Spleen (tissue), 11 donors: ENCODE measurements around the gene XRRA1. TPM values are rescaled to one million over a fixed set of nuclear protein-coding genes. Genes with fewer than 3 reads are reported as not detected.

Experiments used
- DNase-seq: peaks from one replicate; pipeline ENCODE4 v3.0.0-alpha.2; 2020
- H3K27ac ChIP-seq, 8 donors: fragments of 200-600 bp; sonication (generic) in 7 of 8; 1 replicate in 4 of 8; 2 replicates in 4 of 8; pipeline versions ENCODE4 v1.5.0 to v1.8.0; 2016 to 2021; ENCODE audit warnings: inconsistent platforms in 4 of 8, mild to moderate bottlenecking in 4 of 8, moderate library complexity in 1 of 8
- H3K27me3 ChIP-seq, 7 donors: fragments of 200-600 bp; sonication (generic) in 6 of 7; replicated peaks in 1 of 7; 1 replicate in 4 of 7; 2 replicates in 3 of 7; pipeline versions ENCODE4 v1.5.0 to v1.8.0; 2016 to 2021; ENCODE audit warnings: inconsistent platforms in 3 of 7, mild to moderate bottlenecking in 1 of 7
- H3K36me3 ChIP-seq, 6 donors: fragments of 200-600 bp; sonication (generic) in 5 of 6; 1 replicate in 4 of 6; 2 replicates in 2 of 6; pipeline versions ENCODE4 v1.5.0 to v1.8.0; 2016 to 2021; ENCODE audit warnings: inconsistent platforms in 2 of 6
- H3K4me1 ChIP-seq, 6 donors: fragments of 200-600 bp; sonication (generic) in 5 of 6; 1 replicate in 3 of 6; 2 replicates in 3 of 6; pipeline versions ENCODE4 v1.5.0 to v1.8.0; 2016 to 2021; ENCODE audit warnings: inconsistent platforms in 3 of 6
- H3K4me3 ChIP-seq, 8 donors: fragments of 200-600 bp; sonication (generic) in 7 of 8; 1 replicate in 4 of 8; 2 replicates in 4 of 8; pipeline versions ENCODE4 v1.5.0 to v1.8.0; 2016 to 2021; ENCODE audit warnings: inconsistent platforms in 4 of 8, mild to moderate bottlenecking in 4 of 8, moderate library complexity in 2 of 8
- H3K9me3 ChIP-seq, 8 donors: fragments of 200-600 bp; sonication (generic) in 7 of 8; 1 replicate in 4 of 8; 2 replicates in 4 of 8; pipeline versions ENCODE4 v1.5.0 to v1.8.0; 2016 to 2021; ENCODE audit warnings: inconsistent platforms in 4 of 8
- POLR2A ChIP-seq, 3 donors: fragments of 450-650 bp; IDR thresholded peaks; one replicate each; pipeline ENCODE4 v1.5.1; 2017; ENCODE audit warnings: antibody characterized with exemption in 3 of 3, mild to moderate bottlenecking in 1 of 3
- POLR2AphosphoS5 ChIP-seq, 3 donors: sonication (generic); formaldehyde crosslinking; IDR thresholded peaks; one replicate each; pipeline ENCODE4 v1.5.1; 2017; ENCODE audit warnings: antibody characterized with exemption in 3 of 3
- WGBS, 5 donors: extraction: QIAGEN DNeasy Blood & Tissue Kit in 3 of 5; methylation state at CpG; one replicate each; pipeline versions ENCODE4 v1.1.5 to v1.1.7; 2013 to 2018; 5-methylcytosine and 5-hydroxymethylcytosine counted together
- intact Hi-C: fragments of 100-400 bp; cut with DNase I; formaldehyde crosslinking; loops from one replicate; pipeline ENCODE4 v1.15.0; 2023; ENCODE audit warnings: low total_unique reads
- polyA plus RNA-seq, 3 donors: library from polyadenylated mRNA; stranded (reverse); fragments of 200-250 nt; gene quantifications; one replicate each; pipeline ENCODE4 v1.2.1, GENCODE V29; 2013
- total RNA-seq, 7 donors: library from RNA; depleted of rRNA in 3 of 7; stranded (reverse); fragments of >200 nt in 3 of 7; fragmentation: NEBNext Ultra II Directional in 4 of 7; extraction: Animal tissue kit (Norgen Biotek cat#: 25700) in 4 of 7; gene quantifications; one replicate each; pipeline versions ENCODE4 v1.1.0 to v1.2.1, GENCODE V29; 2016 to 2021
- TF ChIP-seq, protein P1 (sequence below), 11 experiments: fragments of 200-600 bp in 7 of 11; fragments of 450-650 bp in 4 of 11; sonication (generic) in 4 of 11; IDR thresholded peaks in 8 of 11; conservative IDR thresholded peaks in 3 of 11; 1 replicate in 7 of 11; 2 replicates in 4 of 11; pipeline versions ENCODE4 v1.4.0 to v1.8.0; 2016 to 2021; ENCODE audit warnings: antibody characterized with exemption in 11 of 11, inconsistent platforms in 4 of 11, mild to moderate bottlenecking in 1 of 11
- donor health status: healthy with polysubstance abuse.
- donor health status: DM: no; HTN: no; CAD: no; lungs with moderate emphysema.
- donor health status: DM: no; HTN: no; CAD: no.
- donor health status: Bipolar disorder and iron deficiency.
- donor health status: healthy.
- donor health status: DM: no; HTN: no; CAD: no.
- donor health status: DM: yes; HTN: yes; CAD: no.

Gene XRRA1
- total and polyA plus RNA-seq, 10 donors = 1.4 to 60.1 (median 17.8) TPM

DNA sequence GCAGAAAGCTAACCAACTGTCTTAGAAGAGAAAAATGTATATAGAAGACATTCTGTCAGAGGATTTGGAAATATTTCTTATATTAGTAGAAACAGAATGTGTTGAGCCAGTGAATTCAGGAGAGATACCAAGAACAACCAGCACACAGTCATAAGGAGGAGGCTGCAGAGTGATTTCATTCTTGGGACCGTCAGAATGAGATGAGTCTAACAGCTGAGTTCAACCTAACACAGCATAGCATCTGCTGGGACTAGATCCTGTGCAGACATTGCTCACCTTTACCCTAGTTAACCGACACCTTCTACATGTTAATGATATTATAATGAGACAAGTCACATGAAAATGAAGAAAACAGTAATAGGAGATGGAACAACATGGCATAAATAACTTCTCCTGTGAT, 85.5 kb downstream of the XRRA1 start:
- H3K9me3 ChIP-seq = peaks cover 24 to 92% (median 86%) of the 10 kb centered on the region in 8 donors
- peaks cover 5 to 96% (median 68%) of the 10 kb centered on the region in 6 donors for H3K36me3 ChIP-seq
- 83 to 98% (median 92%) methylated on average over 2 of the region's 2 CpGs for WGBS, 5 donors

DNA sequence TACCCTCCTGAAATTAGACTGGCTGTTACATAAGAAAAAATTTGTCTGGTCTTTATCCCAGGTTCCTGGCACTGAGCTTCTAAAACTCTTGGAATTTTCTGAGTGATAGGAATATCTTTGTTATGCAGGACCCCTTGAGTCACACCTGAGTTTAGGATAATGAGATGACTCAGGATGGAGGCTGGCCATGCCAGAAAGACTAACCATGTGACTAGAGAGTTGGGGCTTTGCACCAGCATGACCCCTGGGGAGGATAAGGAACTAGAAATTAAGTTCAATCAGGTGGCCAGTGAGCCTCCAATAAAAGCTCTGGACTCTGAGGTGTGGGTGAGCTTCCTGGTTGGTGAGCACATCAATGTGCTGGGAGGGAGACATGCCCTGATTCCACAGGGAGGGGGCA, 88.1 kb downstream of the XRRA1 start:
- Histone ChIP-seq H3K9me3 (peaks cover 2 to 65% (median 59%) of the 10 kb centered on the region in 8 donors), H3K27me3 (no peaks in the 10 kb centered on the region), H3K36me3 (peaks cover 5 to 98% (median 69%) of the 10 kb centered on the region in 6 donors), H3K27ac (no peak overlapping the region), H3K4me1 (no peaks in the 10 kb centered on the region), H3K4me3 (no peak overlapping the region)
- DNase-seq = no peak
- TF ChIP-seq, protein P1, sequence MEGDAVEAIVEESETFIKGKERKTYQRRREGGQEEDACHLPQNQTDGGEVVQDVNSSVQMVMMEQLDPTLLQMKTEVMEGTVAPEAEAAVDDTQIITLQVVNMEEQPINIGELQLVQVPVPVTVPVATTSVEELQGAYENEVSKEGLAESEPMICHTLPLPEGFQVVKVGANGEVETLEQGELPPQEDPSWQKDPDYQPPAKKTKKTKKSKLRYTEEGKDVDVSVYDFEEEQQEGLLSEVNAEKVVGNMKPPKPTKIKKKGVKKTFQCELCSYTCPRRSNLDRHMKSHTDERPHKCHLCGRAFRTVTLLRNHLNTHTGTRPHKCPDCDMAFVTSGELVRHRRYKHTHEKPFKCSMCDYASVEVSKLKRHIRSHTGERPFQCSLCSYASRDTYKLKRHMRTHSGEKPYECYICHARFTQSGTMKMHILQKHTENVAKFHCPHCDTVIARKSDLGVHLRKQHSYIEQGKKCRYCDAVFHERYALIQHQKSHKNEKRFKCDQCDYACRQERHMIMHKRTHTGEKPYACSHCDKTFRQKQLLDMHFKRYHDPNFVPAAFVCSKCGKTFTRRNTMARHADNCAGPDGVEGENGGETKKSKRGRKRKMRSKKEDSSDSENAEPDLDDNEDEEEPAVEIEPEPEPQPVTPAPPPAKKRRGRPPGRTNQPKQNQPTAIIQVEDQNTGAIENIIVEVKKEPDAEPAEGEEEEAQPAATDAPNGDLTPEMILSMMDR (IDR thresholded peaks at IDR 0.05 in 8 of 11, conservative IDR thresholded peaks at IDR 0.05 in 3 of 11) = no peak
- TF ChIP-seq POLR2A (IDR thresholded peaks at IDR 0.05) (no peak), POLR2AphosphoS5 (IDR thresholded peaks at IDR 0.05) (no peak)
- intact Hi-C loops = no loop called here

More for the DNA sequence above, 85.5 kb downstream of the XRRA1 start:
- TF ChIP-seq POLR2A (IDR thresholded peaks at IDR 0.05) (no peak), POLR2AphosphoS5 (IDR thresholded peaks at IDR 0.05) (no peak)
- TF ChIP-seq, protein P1 (IDR thresholded peaks at IDR 0.05 in 8 of 11, conservative IDR thresholded peaks at IDR 0.05 in 3 of 11) = no peak
- no peak overlapping the region for H3K27ac ChIP-seq
- intact Hi-C loops = no loop called here
- H3K27me3 ChIP-seq = no peaks in the 10 kb centered on the region
- no peak for DNase-seq
- H3K4me1 ChIP-seq = no peaks in the 10 kb centered on the region
- no peak overlapping the region for H3K4me3 ChIP-seq

DNA sequence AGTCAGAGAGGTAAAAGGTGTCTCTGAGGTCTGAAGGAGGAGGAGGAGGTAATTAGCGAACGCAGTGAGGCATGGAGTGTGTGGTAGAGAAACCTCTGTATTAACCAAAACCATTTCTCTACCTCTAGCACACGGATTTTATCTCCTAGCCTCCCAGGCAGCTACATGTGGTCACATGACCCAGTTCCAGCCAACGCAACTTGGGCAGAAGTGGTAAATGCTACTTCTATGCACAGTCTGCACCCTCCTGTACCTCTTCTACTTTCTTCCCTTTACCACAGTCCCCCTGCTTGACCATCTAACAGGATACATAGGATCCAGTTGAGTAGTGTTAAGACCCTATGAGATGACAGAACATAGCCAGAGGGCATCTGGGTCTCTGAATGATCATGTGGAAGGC, 95.7 kb downstream of the XRRA1 start:
- Histone ChIP-seq H3K27ac (no peak overlapping the region), H3K27me3 (no peaks in the 10 kb centered on the region), H3K9me3 (no peaks in the 10 kb centered on the region), H3K36me3 (peaks cover 2 to 94% (median 24%) of the 10 kb centered on the region in 6 donors), H3K4me1 (no peaks in the 10 kb centered on the region), H3K4me3 (no peak overlapping the region)
- TF ChIP-seq POLR2AphosphoS5 (IDR thresholded peaks at IDR 0.05) = no peak
- no peak for TF ChIP-seq POLR2A (IDR thresholded peaks at IDR 0.05)
- TF ChIP-seq, protein P1 (IDR thresholded peaks at IDR 0.05 in 8 of 11, conservative IDR thresholded peaks at IDR 0.05 in 3 of 11) = no peak
- intact Hi-C loops = no loop called here
- WGBS, 5 donors = 87 to 97% (median 93%) methylated on average over 4 of the region's 4 CpGs
- DNase-seq = no peak

DNA sequence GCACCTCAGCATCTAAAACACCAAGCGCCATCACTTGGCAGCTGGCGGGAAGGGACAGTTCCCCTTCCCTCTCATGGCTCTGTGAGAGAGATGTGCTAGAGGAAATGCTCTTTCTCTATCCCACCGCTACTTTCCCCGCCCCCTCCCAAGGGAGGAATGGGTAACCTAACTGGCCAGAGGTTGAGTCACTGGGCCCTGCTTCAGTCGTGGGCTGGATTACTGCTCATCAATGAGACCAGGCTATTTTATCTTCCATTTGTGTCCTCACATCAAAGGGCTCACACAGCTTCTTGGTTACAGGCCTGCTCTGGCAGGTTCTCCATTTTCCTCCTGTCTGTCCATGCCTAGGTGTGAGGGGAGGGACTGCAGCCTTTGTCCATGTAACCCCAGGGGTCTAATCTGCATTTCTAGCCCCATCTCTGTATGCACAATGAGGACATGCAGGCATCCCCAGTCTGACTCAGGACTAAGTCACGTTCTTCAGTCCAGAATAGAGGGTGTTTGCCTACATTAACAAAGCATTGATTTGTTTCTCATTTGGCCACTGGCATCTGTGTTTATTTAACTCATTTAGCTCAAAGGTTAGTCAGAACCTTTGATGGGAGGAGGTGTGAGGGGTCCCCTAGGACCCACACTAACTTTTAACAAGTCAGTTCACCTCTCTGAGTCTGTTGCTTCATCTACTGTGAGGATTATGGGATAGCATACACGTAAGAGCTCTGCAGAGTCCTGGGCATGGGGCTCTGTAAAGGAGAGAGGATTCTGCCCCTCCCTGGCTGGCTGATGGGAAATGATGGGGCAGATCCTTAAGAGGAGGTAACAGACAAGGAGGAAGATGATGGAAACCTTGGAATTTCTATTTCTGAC, 99.1 kb downstream of the XRRA1 start:
- no peak for DNase-seq
- TF ChIP-seq POLR2AphosphoS5 (IDR thresholded peaks at IDR 0.05) (no peak), POLR2A (IDR thresholded peaks at IDR 0.05) (no peak)
- TF ChIP-seq, protein P1 (IDR thresholded peaks at IDR 0.05 in 8 of 11, conservative IDR thresholded peaks at IDR 0.05 in 3 of 11) = no peak
- Histone ChIP-seq H3K4me1 (peaks cover 0 to 16% (median 10%) of the 10 kb centered on the region in 6 donors), H3K27ac (no peak overlapping the region), H3K4me3 (no peak overlapping the region), H3K9me3 (no peaks in the 10 kb centered on the region), H3K27me3 (no peaks in the 10 kb centered on the region), H3K36me3 (peaks cover 2 to 84% (median 28%) of the 10 kb centered on the region in 6 donors)
- intact Hi-C loops = no loop called here
- 81 to 85% (median 83%) methylated on average over 7 of the region's 7 CpGs for WGBS, 5 donors
